AML-193 (cell line): Measurements from ENCODE around the gene ZNF804B.

Experiments used
- DNase-seq, 2 experiments: peaks; one replicate each; lab custom pipeline; 2025; lab: John Stamatoyannopoulos, UW

ZNF804B gene

GRCh38 chr7:89265631-89266030 lies 506.1 kb downstream of the ZNF804B start:
- DNase-seq: no peak

- no peak for DNase-seq
These were observed 523.8 kb downstream of the ZNF804B start for GRCh38 chr7:89283302-89283701.

DNA sequence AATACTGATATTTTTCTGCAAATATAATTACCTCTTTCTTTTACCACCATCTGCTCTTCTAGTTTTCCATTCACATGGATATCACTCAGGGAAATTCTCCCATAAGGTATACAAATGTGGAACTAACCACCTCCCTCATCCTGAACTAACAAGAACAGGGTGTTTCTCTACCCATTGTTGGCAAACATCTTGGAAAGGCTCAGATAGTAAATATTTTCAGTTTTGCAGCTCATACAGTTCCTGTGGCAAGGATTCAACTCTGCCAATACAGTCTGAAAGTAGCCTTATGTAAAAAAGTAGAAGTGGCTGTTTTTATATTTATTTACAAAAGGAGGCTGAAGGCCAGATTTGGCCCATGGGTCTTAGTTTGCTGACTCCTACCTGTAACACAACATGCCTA lies 549.0 kb downstream of the ZNF804B start:
- no peak for DNase-seq

- DNase-seq: no peak
These were observed 552.4 kb downstream of the ZNF804B start for GRCh38 chr7:89311886-89312285.

- DNase-seq: no peak
These were observed 553.1 kb downstream of the ZNF804B start for GRCh38 chr7:89312551-89312950.

- no peak for DNase-seq
These were observed 557.2 kb downstream of the ZNF804B start for GRCh38 chr7:89316584-89317251.

DNA sequence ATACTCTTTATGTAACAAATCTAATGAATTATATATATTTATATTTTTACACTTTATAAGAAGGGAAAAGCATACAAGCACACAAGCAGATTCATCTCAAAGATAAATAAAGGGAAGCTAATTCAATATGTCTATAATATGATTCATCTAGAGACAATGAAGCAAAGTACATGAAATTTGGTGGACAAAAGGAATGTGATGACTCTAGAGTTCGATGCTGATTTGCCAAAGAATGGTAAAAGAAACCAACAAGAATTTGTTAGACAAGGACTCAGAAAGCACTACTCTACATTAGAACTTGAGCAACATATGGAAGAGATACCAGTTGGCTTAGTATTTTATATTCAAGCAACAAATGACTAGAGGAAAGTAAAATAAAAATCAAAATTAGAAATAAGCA lies 572.5 kb downstream of the ZNF804B start:
- DNase-seq: no peak

GRCh38 chr7:89334797-89335196 lies 575.3 kb downstream of the ZNF804B start:
- no peak for DNase-seq

DNA sequence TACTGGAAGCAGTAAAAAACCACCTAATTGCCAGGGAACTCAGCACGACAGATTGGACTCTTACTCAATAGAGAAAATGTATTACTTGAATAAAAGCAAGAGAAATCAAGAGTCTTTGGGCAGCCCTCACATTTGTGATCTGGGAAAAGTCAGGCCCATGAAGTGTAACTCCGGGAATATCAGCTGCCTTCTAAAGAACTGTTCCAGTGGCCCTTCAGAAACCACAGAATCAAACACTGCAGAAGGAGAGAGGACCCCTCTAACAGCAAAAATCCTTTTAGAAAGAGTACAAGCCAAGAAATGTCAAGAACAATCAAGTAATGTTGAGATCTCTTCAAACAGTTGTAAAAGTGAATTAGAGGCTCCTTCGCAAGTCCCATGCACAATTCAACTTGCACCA lies 576.0 kb downstream of the ZNF804B start:
- DNase-seq: no peak

GRCh38 chr7:89336121-89336520 lies 576.6 kb downstream of the ZNF804B start:
- DNase-seq: no peak

- no peak for DNase-seq
These were observed 580.2 kb downstream of the ZNF804B start for GRCh38 chr7:89339748-89340147.

DNA sequence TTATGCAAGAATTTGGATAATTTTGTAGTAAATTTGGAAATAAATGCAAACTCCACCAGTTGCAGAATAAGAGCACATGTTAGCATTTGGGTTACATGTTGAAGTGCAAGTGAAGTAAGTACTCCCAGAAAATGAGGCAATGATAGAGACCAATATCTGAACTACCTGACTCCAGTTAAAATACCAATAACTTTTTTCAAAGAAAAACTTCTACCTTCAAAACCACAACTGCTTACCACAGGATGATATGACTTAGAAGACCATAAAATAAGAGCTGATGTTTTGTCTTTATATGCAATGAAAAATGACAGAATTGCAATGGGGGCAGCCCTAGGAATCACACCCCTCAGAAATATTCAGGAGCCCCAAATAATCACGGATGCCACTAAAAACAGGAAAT lies 597.6 kb downstream of the ZNF804B start:
- no peak for DNase-seq

- no peak for DNase-seq
These were observed 617.7 kb downstream of the ZNF804B start for GRCh38 chr7:89377219-89377618.

DNA sequence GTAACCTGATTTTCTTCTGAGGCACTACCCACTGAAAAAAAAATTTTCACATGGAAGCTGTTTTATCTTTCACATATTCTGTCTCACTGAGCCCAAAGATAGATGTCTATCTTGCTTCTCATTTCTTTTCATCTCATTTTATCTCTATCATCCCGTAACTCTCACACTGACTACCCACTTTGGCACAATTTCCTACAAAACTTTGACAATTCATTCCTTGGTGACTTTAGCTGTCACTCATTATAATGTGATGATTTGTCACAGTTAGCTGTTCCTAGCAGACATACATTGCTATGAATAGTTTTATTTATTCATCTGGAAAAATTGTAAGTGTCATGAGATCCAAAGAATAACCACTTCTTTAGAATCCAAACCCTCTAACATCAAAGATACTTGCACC lies 625.9 kb downstream of the ZNF804B start:
- DNase-seq: no peak
